Jurkat, Clone E6-1 (cell line): Measurements from ENCODE around the gene CEMP1.
"Not testable (repeated sequence)": the region's sequence is repeated elsewhere in the genome, so short reads cannot be mapped to it uniquely, and the experiment has no call there.

Experiments
- DNase-seq: peaks from one replicate; pipeline ENCODE4 v3.0.0-alpha.2; 2011; ENCODE audit warnings: low read depth, low spot score
- H3K4me3 ChIP-seq: 2 replicates; pipeline ENCODE4 v1.5.1; 2011; ENCODE audit warnings: mild to moderate bottlenecking, low read length, control low read depth, moderate library complexity

The CEMP1 gene

GRCh38 chr16:2539192-2539844, 8.1 kb upstream of the CEMP1 start:
- not testable (repeated sequence) for DNase-seq, H3K4me3 ChIP-seq

- peak; percentile 89 for DNase-seq
- H3K4me3 ChIP-seq: peak within 1 kb of the TSS; percentile 69
Measured at GRCh38 chr16:2537451-2538379, 6.5 kb upstream of the CEMP1 start, which contains the start of gene PDPK1. Gene PDPK1, plus strand, starts transcription at chr16:2538021. Its CDS starts 92 bp downstream, at chr16:2538113.

GRCh38 chr16:2535625-2536013, 4.4 kb upstream of the CEMP1 start:
- DNase-seq: no peak
- H3K4me3 ChIP-seq: no peak overlapping the region

- not testable (repeated sequence) for H3K4me3 ChIP-seq, DNase-seq
Measured at GRCh38 chr16:2534335-2534734, 3.1 kb upstream of the CEMP1 start.

DNA sequence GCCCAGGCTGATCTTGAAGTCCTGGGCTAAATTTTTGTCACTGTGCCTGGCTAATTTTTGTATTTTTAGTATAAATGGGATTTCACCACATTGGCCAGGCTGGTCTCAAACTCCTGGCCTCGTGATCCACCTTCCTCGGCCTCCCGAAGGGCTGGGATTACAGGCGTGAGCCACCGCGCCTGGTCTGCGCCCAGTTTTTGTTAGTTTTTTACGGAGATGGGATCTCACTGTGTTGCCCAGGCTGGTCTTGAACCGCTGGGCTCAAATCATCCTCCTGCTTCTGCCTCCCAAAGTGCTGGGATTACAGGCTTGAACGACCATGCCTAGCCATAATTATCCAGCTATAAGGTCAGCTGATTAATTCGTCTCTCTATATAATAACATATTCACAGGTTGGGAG, 2.7 kb upstream of the CEMP1 start:
- no peak for DNase-seq

DNA sequence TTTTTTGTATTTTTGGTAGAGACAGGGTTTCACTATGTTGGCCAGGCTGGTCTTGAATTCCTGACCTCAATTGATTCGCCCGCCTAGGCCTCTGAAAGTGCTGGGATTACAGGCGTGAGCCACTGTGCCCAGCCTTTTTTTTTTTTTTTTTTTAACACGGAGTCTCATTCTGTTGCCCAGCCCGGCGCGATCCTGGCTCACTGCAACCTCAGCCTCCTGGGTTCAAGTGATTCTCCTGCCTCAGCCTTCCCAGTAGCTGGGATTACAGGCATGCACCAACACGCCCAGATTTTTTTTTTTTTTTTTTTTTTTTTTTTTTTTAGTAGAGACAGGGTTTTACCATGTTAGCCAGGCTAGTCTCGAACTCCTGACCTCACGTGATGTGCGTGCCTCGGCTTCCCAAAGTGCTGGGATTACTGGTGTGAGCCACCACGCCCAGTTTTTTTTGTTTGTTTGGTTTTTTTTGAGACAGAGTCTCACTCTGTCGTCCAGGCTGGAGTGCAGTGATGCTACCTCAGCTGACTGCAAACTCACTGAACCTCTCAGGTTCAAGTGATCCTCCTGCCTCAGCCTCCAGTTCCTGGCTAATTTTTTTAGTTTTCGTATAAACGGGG, 2.0 kb upstream of the CEMP1 start:
- H3K4me3 ChIP-seq: peak overlapping the region; percentile 59
- not testable (repeated sequence) for DNase-seq

More for the DNA sequence above, 2.7 kb upstream of the CEMP1 start:
- H3K4me3 ChIP-seq: no peak overlapping the region

DNA sequence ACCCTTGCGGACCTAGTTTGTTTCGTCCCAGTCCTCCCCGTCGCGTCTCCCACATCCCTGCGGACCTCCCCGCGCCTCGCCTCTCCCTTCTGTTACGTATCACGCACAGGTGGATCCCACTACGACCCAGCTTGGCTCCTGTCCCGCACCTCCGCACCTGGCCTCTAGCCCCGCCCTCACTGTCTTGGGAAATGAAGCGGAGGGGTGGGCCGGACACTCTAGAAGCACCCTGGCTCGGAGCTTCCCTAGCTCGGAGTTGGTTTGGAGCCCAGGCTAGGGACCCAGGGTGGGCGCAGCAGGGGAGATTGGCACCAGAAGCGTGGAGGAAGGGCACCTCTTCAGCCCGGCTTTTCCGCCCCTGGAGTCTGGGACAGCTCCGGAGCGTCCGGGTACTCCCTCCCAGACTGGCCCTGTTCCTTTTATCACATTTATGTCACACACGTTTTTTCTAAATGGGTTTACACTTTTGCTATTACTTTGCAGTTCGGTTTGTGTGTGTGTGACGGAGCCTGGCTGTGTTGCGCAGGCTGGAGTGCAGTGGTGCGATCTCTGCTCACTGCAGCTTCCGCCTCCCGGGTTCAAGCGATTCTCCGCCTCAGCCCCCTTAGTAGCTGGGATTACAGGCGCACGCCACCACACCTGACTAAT, 1.4 kb upstream of the CEMP1 start:
- DNase-seq: no peak
- H3K4me3 ChIP-seq: peak overlapping the region; percentile 59

GRCh38 chr16:2531696-2532493, 687 bp upstream of the CEMP1 start:
- peak; percentile 91 for DNase-seq
- H3K4me3 ChIP-seq: peak overlapping the region; percentile 59

GRCh38 chr16:2530629-2531318, 434 bp downstream of the CEMP1 start:
- DNase-seq: no peak
- H3K4me3 ChIP-seq: no peak overlapping the region

DNA sequence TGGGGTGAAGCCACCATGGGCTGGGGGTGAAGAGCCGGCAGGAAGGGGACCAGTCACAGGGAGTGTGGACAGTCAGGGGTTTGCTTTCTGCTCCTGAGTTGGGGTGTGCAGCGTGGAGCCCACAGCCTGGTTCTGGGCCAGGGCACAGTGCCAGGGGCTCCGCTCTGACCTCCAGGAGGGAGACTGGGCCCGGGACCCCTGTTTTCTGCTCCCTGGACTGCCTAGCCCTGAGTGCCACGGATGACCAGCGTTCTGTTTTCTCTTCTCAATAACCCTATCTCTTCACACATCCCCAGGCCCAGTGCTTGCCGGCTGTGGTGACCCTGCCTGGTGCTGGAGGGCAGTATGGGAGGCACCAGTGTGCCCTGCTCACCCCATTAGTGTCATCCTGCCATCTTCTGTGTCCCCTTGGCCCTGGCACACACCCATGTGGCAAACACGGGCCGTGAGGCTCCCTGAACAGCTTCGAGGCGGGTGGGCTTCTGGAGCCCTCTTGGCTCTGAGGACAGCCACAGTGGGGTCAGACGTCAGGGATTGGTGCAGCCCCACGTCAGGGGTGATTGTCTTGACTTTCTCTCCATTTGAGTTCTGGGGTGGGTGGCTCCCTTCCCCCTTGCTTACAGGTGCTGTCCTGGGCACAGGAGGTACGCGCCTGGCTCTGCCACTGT, 1.1 kb downstream of the CEMP1 start:
- no peak for DNase-seq
- H3K4me3 ChIP-seq: no peak overlapping the region

GRCh38 chr16:2529061-2529931, 1.9 kb downstream of the CEMP1 start:
- no peak for DNase-seq
- H3K4me3 ChIP-seq: no peak overlapping the region

DNA sequence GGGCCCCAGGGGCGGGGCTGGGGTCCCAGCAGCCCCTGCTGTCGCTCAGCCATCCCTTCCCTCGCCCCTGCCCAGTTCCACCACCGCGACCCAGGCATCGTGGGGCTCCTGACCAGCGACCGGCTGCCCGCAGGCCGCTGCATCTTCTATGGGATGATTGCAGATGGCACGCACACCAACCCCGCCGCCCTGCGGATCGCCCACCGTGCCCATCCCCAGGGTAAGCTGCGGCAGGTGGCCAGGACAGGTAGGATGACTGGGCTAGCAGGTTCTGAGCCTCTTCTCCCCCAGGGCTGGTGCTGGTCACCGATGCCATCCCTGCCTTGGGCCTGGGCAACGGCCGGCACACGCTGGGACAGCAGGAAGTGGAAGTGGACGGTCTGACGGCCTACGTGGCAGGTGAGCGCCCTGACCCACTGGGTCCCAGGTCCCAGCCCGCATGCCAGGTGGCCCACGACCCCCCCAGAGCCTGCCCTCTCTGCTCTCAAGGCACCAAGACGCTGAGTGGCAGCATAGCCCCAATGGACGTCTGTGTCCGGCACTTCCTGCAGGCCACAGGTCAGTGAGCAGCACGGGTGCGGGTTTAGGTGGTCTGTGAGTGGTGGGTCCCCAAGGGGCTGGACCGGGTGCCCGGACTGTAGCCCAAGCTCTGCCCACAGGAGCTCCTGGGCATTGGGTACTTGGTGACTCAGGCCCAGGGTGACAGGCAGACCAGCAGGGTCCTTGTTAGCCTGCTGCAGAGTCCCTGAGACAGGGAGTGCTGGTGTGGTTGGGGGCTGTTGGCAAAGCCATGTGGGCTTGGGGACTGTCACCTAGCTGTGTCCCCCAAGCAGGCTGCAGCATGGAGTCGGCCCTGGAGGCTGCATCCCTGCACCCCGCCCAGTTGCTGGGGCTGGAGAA, 2.8 kb downstream of the CEMP1 start:
- no peak overlapping the region for H3K4me3 ChIP-seq
- no peak for DNase-seq

- no peak overlapping the region for H3K4me3 ChIP-seq
- DNase-seq: no peak
Measured at GRCh38 chr16:2527784-2528100, 3.5 kb downstream of the CEMP1 start.

DNA sequence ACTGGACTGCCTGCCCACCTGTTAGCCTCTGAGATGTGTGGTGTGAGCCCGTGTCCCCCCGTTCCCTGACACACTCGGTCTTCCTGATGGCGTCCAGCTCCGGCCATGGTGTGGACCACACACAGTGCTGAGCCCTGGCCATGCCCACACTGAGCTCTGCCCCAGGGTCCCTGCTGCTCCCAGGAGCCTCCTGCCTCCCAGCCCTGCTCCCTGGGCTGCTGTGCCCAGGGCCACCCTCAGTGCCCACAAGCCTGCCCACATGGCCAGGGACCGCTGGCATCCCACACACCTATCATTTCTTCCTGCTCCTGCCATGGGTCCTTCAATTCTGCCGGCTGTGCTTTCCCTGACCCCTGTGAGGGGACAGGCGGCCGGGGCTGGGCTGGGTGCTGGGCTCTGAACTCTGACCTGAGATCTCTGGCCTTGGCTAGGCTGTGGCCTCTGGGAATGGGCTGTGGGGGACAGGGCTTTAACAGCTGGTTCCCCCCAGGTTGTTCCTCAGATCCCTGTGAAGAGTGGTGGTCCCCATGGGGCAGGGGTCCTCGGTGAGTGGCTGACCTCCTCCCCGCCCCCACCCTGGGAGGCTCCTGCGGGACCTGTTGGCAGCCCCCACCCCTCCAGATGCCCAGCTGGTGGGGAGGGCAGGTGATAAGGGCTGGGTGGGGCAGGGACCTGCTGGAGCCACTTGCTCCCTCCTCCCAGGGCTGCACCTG, 4.0 kb downstream of the CEMP1 start:
- no peak overlapping the region for H3K4me3 ChIP-seq
- DNase-seq: no peak

GRCh38 chr16:2526135-2526534, 5.1 kb downstream of the CEMP1 start:
- no peak for DNase-seq
- H3K4me3 ChIP-seq: no peak overlapping the region
